Mucosa of descending colon (tissue), 3 donors: ENCODE measurements around the gene ZNF433. TPM values are rescaled to one million over a fixed set of nuclear protein-coding genes. Genes with fewer than 3 reads are reported as not detected.

ENCODE experiments used
- ATAC-seq: fragments of 200-7000 bp; cut with Tn5 transposase; one replicate; pipeline ENCODE4 v1.9.1; 2020; ENCODE audit warnings: mild to moderate bottlenecking, moderate library complexity
- DNase-seq, 3 donors: peaks; one replicate each; pipeline ENCODE4 v3.0.0-alpha.2; 2020
- H3K36me3 ChIP-seq: fragments of 200-600 bp; one replicate; pipeline ENCODE4 v1.8.0; 2021; ENCODE audit warnings: low read depth, mild to moderate bottlenecking
- H3K4me1 ChIP-seq: fragments of 200-600 bp; one replicate; pipeline ENCODE4 v1.8.0; 2021; ENCODE audit warnings: low read depth, mild to moderate bottlenecking
- H3K4me3 ChIP-seq: fragments of 200-600 bp; one replicate; pipeline ENCODE4 v1.8.0; 2021; ENCODE audit warnings: mild to moderate bottlenecking
- H3K9me3 ChIP-seq: fragments of 200-600 bp; one replicate; pipeline ENCODE4 v1.8.0; 2021; ENCODE audit warnings: mild to moderate bottlenecking
- intact Hi-C, 2 donors: fragments of 100-400 bp; cut with DNase I in 1 of 2; cut with micrococcal nuclease in 1 of 2; formaldehyde crosslinking; loops; one replicate each; pipeline versions ENCODE4 v1.11.0 to v1.11.1; 2022; cut with DNase I, micrococcal nuclease
- total RNA-seq, 3 donors: library from RNA; stranded (reverse); fragmentation: NEBNext Ultra II Directional in 2 of 3; extraction: Animal tissue kit (Norgen Biotek cat#: 25700) in 2 of 3; gene quantifications; one replicate each; pipeline versions ENCODE4 v1.2.1 to v1.2.4, GENCODE V29; 2021 to 2023
- TF ChIP-seq, protein P1 (sequence below): fragments of 200-600 bp; IDR thresholded peaks from one replicate; pipeline ENCODE4 v1.8.0; 2022; ENCODE audit warnings: antibody characterized with exemption, mild to moderate bottlenecking
- donor health status: DM: no; HTN: no; CAD: no; lungs with moderate emphysema.
- donor health status: DM: no; HTN: no; CAD: no.
- donor health status: DM: no; HTN: yes; CAD: no.

Gene ZNF433
- total RNA-seq, 3 donors from 2014 or later, result 1.8 to 4.7 (median 2.5) TPM

DNA sequence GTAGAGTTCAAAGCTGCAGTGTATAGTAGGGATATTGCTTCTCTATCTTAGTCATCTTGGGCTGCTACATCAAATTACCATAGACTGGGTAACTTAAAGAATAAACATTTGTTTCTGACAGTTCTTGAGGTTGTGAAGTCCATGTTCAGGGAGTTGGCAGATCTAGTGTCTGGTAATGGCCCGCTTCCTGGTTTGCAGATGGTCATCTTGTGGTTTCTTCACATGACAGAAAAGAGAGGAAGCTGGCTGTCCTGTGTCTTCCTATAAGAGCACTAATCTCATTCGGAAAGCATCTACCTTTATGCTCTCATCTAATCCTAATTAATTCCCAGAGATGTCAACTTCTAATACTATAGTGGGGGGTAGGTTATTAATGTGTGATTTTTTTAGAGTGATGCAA is 64.4 kb downstream of the ZNF433 start:
- TF ChIP-seq, protein P1, sequence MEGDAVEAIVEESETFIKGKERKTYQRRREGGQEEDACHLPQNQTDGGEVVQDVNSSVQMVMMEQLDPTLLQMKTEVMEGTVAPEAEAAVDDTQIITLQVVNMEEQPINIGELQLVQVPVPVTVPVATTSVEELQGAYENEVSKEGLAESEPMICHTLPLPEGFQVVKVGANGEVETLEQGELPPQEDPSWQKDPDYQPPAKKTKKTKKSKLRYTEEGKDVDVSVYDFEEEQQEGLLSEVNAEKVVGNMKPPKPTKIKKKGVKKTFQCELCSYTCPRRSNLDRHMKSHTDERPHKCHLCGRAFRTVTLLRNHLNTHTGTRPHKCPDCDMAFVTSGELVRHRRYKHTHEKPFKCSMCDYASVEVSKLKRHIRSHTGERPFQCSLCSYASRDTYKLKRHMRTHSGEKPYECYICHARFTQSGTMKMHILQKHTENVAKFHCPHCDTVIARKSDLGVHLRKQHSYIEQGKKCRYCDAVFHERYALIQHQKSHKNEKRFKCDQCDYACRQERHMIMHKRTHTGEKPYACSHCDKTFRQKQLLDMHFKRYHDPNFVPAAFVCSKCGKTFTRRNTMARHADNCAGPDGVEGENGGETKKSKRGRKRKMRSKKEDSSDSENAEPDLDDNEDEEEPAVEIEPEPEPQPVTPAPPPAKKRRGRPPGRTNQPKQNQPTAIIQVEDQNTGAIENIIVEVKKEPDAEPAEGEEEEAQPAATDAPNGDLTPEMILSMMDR, result no peak
- DNase-seq, result no peak

DNA sequence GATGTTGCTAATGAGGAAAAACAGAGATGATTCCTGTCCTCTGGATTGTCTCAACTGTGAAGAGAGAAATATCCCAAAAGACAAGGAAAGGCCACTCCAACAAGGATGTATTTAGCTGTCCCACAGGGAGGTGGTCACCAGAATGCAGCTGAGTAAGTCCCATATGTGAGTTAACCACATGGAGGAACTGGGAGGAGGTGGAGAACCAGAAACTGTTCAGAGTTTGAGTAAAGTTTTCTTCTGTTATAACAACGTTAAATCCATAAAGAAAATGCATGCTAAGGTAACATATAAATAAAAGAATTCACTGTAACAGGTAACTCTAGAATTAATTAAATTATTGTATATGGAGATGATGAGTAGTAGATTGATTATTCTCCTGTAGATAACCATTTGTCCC is 65.3 kb downstream of the ZNF433 start:
- no peaks in the 10 kb centered on the region for H3K4me1 ChIP-seq
- ATAC-seq, result no peak
- DNase-seq, result no peak
- intact Hi-C loops, result no loop called here
- TF ChIP-seq, protein P1, result no peak
- no peak overlapping the region for H3K4me3 ChIP-seq
- H3K9me3 ChIP-seq, result peaks cover 6% of the 10 kb centered on the region
- H3K36me3 ChIP-seq, result no peaks in the 10 kb centered on the region

More for the DNA sequence above, 64.4 kb downstream of the ZNF433 start:
- Histone ChIP-seq H3K4me1 (no peaks in the 10 kb centered on the region), H3K9me3 (peaks cover 14% of the 10 kb centered on the region), H3K36me3 (no peaks in the 10 kb centered on the region), H3K4me3 (no peak overlapping the region)
- no peak for ATAC-seq
- intact Hi-C loops, result no loop called here

DNA sequence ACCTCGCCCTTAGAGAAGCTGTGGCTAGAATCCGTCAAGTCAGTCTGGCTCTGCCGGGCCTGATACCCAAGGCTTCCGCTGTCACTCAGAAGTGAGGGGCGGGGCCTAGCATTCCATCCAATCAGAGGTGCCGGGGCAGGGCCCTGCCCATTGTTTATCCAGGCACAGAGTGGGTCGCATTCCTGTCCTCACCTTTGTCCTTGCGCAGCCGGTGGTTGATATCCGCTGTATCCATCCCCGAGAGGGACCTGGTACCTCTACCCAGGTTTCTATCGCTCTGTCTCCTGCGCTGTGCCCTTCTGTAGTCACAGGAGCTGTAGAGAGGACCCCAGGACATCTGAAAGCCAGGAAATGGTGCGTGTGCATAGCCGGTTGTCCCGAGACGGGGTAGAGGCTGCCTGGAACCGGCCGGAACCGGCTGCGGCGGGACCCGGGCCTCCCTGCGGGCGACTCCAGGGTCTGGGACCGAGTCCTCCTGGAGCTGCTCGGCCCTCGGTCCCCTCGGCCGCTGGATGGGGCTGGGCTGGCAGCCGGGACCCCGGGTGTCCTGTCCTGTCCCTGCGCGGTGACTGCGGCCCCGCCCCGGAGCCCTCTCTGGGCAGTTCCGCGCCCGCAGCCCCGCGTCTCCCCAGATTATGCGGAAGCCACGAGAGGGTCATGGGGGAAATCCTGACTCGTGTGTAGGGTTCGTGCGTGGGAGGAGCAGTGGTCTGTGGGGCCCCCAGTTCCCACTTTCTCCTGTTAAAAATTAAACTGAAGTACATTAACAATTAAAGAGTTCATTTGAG is 70.4 kb downstream of the ZNF433 start, which contains the start of gene ZNF763:
ZNF763 (plus strand) TSS at position 183 of the 788 bp plus-strand sequence; CDS start at position 352, 169 bp downstream.
- Histone ChIP-seq H3K9me3 (no peaks in the 10 kb centered on the region), H3K36me3 (no peaks in the 10 kb centered on the region), H3K4me3 (peak within 1 kb of the TSS; percentile 54), H3K4me1 (peaks cover 9% of the 10 kb centered on the region)
- TF ChIP-seq, protein P1, result no peak
- DNase-seq (peak; percentile 96 to 99 (median 97)), ATAC-seq (peak; percentile 99)
- intact Hi-C loops, result no loop called here

Other genes with a start within 250 kb of the ZNF433 start
- 1 to 10 TPM; 1.9 to 4.3 (median 2.8) TPM for gene ZNF491, start 237.2 kb downstream of the ZNF433 start, total RNA-seq
- gene ZNF440, start 221.4 kb downstream of the ZNF433 start, total RNA-seq, result 10 to 100 TPM; 31.9 to 36.9 (median 36.4) TPM
- gene ZNF439, start 187.0 kb downstream of the ZNF433 start, total RNA-seq, result 10 to 100 TPM in 1 of 3 donors, 1 to 10 TPM in 2; 8.9 to 11.2 (median 9.6) TPM
- 10 to 100 TPM; 15.7 to 30.5 (median 23.4) TPM for gene ZNF69, start 147.9 kb downstream of the ZNF433 start, total RNA-seq
- 10 to 100 TPM; 16.3 to 25.2 (median 17.1) TPM for gene ZNF700, start 110.6 kb downstream of the ZNF433 start, total RNA-seq
- 1 to 10 TPM; 4.7 to 8.9 (median 6.7) TPM for gene ZNF763, start 70.6 kb downstream of the ZNF433 start, total RNA-seq
- under 1 TPM; 0.19 to 0.26 (median 0.22) TPM for gene ZNF878, start 17.3 kb upstream of the ZNF433 start, total RNA-seq
- 10 to 100 TPM; 11.7 to 17.1 (median 15.2) TPM for gene ZNF844, start 29.1 kb upstream of the ZNF433 start, total RNA-seq
- 1 to 10 TPM; 4.4 to 7.0 (median 6.0) TPM for gene ZNF20, start 104.7 kb upstream of the ZNF433 start, total RNA-seq
- 1 to 10 TPM; 3.1 to 8.0 (median 3.9) TPM for gene ZNF625, start 121.1 kb upstream of the ZNF433 start, total RNA-seq
- 10 to 100 TPM in 1 of 3 donors, 1 to 10 TPM in 2; 6.3 to 12.1 (median 8.7) TPM for gene ZNF136, start 127.4 kb upstream of the ZNF433 start, total RNA-seq